A673 (cell line): Measurements from ENCODE around the gene ZFPM1. TPM values are rescaled to one million over a fixed set of nuclear protein-coding genes. Genes with fewer than 3 reads are reported as not detected.

Source experiments
- Bru-seq: library from RNA; stranded (reverse); fragments of 400-500 nt; gene quantifications from one replicate; lab custom pipeline; 2021; lab: Mats Ljungman, UMichigan
- BruChase-seq, 2 experiments: library from RNA; stranded (reverse); fragments of 400-500 nt; gene quantifications; one replicate each; lab custom pipeline; 2021; lab: Mats Ljungman, UMichigan
- BruUV-seq: library from RNA; stranded (reverse); fragments of 400-500 nt; replicated peaks from 2 replicates; lab custom pipeline; 2021; lab: Mats Ljungman, UMichigan
- CTCF ChIA-PET: fragments of 300-600 bp; sonication (Branson Sonifier 250); formaldehyde crosslinking; loops from one replicate; lab custom pipeline; 2022; ENCODE audit warnings: antibody characterized with exemption; lab: Charles Lee
- POLR2A ChIA-PET: fragments of 300-600 bp; sonication (Branson Sonifier 250); formaldehyde crosslinking; loops from one replicate; lab custom pipeline; 2022; ENCODE audit warnings: antibody characterized with exemption; ENCODE audit not compliant: low non-redundant PET; lab: Charles Lee
- DNase-seq: peaks from one replicate; pipeline ENCODE4 v3.0.0-alpha.2; 2015; ENCODE audit warnings: low spot score
- H3K27ac ChIP-seq: fragments of 200-600 bp; sonication (generic); 2 replicates; pipeline ENCODE4 v1.5.1; 2016; ENCODE audit warnings: mixed run types, low read depth, mild to moderate bottlenecking, mixed read lengths, antibody characterized with exemption, low read length; ENCODE audit not compliant: poor library complexity, severe bottlenecking
- H3K27me3 ChIP-seq: fragments of 200-600 bp; sonication (generic); replicated peaks from 2 replicates; pipeline ENCODE4 v1.6.1; 2017; ENCODE audit warnings: mixed run types, low read depth, mild to moderate bottlenecking, mixed read lengths, antibody characterized with exemption, low read length; ENCODE audit not compliant: insufficient read depth, poor library complexity
- H3K36me3 ChIP-seq: fragments of 200-600 bp; sonication (generic); 2 replicates; pipeline ENCODE4 v1.6.1; 2016; ENCODE audit warnings: mixed run types, mild to moderate bottlenecking, mixed read lengths, antibody characterized with exemption, low read length; ENCODE audit not compliant: insufficient read depth, poor library complexity, severe bottlenecking
- H3K4me1 ChIP-seq: fragments of 200-600 bp; sonication (generic); 2 replicates; pipeline ENCODE4 v1.6.1; 2017; ENCODE audit warnings: mixed run types, mild to moderate bottlenecking, mixed read lengths, antibody characterized with exemption, low read length; ENCODE audit not compliant: insufficient read depth, poor library complexity, severe bottlenecking
- H3K4me3 ChIP-seq: fragments of 200-600 bp; sonication (generic); 2 replicates; pipeline ENCODE4 v1.5.1; 2016; ENCODE audit warnings: low read depth, mixed run types, mild to moderate bottlenecking, mixed read lengths, low read length; ENCODE audit not compliant: poor library complexity, severe bottlenecking
- H3K9me3 ChIP-seq: fragments of 200-600 bp; sonication (generic); 2 replicates; pipeline ENCODE4 v1.6.1; 2016; ENCODE audit warnings: mixed run types, low read depth, mild to moderate bottlenecking, mixed read lengths, antibody characterized with exemption, low read length; ENCODE audit not compliant: poor library complexity, severe bottlenecking
- EZH2 ChIP-seq: fragments of 200-600 bp; sonication (generic); IDR thresholded peaks from 2 replicates; pipeline ENCODE4 v1.6.1; 2017; ENCODE audit warnings: borderline replicate concordance, low read depth, mild to moderate bottlenecking, mixed read lengths, antibody characterized with exemption, low read length; ENCODE audit not compliant: poor library complexity, severe bottlenecking
- intact Hi-C: fragments of 100-400 bp; cut with micrococcal nuclease; formaldehyde crosslinking; loops from one replicate; pipeline ENCODE4 v1.10.0; 2022; ENCODE audit not compliant: unreplicated experiment
- long read RNA-seq: library from polyadenylated mRNA; stranded (forward); transcript quantifications from one replicate; pipeline ENCODE4 v2.0.0, GENCODE V29; 2022
- total RNA-seq: library from RNA; stranded (reverse); gene quantifications from 2 replicates; pipeline ENCODE4 v1.2.3, GENCODE V29; 2021
- TF ChIP-seq, protein P1 (sequence below): fragments of 300-800, 200-600 bp; sonication (generic); conservative IDR thresholded peaks from 2 replicates; pipeline ENCODE4 v1.5.1; 2017; ENCODE audit warnings: low read depth, mild to moderate bottlenecking, antibody characterized with exemption, low read length, moderate library complexity, mixed read lengths

Gene ZFPM1
- total RNA-seq (5.6 and 6.7 TPM in 2 replicates), Bru-seq, nascent RNA (percentile 33 among the genes with signal in this experiment), BruChase-seq, experiment 1, labeled RNA remaining after a 2-hour chase (percentile 39 among the genes with signal in this experiment), BruChase-seq, experiment 2, labeled RNA remaining after a 6-hour chase (percentile 47 among the genes with signal in this experiment)
- long read RNA-seq, partial matches to known transcripts = 0 of 9 reads
- long read RNA-seq, other reads (novel, unspliced or antisense) = 9 of 9 reads

DNA sequence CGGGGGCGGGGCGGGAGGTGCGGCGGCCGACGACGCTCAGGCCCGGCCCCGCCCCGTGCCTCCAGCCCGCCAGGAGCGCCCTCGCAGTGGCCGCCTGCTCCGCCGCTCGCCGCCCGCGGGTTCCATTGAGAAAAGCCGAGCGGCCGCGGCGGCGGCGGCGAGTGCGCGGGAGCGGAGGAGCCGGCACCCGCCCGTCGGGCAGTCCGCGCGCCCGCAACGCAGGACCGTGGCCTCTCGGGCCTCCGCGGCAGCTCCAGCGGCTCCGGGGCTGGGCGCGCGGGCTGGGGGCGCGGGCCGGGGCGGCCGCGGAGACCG lies at the start of gene ZFPM1:
Gene ZFPM1, plus strand, starts transcription at position 64 of the 315 bp plus-strand sequence. CDS start 359 bp downstream, outside the sequence.
- POLR2A ChIA-PET = no interaction called here
- Histone ChIP-seq H3K4me3 (peak within 1 kb of the TSS; percentile 72), H3K27me3 (peaks cover 15% of the 10 kb centered on the region), H3K36me3 (no peaks in the 10 kb centered on the region), H3K9me3 (no peaks in the 10 kb centered on the region), H3K4me1 (peaks cover 42% of the 10 kb centered on the region), H3K27ac (peak within 1 kb of the TSS; percentile 87)
- CTCF ChIA-PET = interaction anchor here (1.0 kb wide), 1 partner anchor 73 kb away, joined by 5 read pairs; no protein-coding TSS in a partner anchor
- BruUV-seq = no TSS peak
- intact Hi-C loops = no loop called here
- TF ChIP-seq EZH2 = no peak
- no peak for DNase-seq

- no peak for DNase-seq
- Histone ChIP-seq H3K4me1 (no peaks in the 10 kb centered on the region), H3K4me3 (no peak overlapping the region), H3K27ac (no peak overlapping the region), H3K27me3 (peaks cover 8% of the 10 kb centered on the region), H3K36me3 (no peaks in the 10 kb centered on the region), H3K9me3 (no peaks in the 10 kb centered on the region)
- no peak for TF ChIP-seq EZH2
- TF ChIP-seq, protein P1, sequence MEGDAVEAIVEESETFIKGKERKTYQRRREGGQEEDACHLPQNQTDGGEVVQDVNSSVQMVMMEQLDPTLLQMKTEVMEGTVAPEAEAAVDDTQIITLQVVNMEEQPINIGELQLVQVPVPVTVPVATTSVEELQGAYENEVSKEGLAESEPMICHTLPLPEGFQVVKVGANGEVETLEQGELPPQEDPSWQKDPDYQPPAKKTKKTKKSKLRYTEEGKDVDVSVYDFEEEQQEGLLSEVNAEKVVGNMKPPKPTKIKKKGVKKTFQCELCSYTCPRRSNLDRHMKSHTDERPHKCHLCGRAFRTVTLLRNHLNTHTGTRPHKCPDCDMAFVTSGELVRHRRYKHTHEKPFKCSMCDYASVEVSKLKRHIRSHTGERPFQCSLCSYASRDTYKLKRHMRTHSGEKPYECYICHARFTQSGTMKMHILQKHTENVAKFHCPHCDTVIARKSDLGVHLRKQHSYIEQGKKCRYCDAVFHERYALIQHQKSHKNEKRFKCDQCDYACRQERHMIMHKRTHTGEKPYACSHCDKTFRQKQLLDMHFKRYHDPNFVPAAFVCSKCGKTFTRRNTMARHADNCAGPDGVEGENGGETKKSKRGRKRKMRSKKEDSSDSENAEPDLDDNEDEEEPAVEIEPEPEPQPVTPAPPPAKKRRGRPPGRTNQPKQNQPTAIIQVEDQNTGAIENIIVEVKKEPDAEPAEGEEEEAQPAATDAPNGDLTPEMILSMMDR = no peak
- no TSS peak for BruUV-seq
- intact Hi-C loops = no loop called here
- ChIA-PET CTCF (no interaction called here), POLR2A (no interaction called here)
Measured at GRCh38 chr16:88403794-88404581, 49.1 kb upstream of the ZFPM1 start.

- BruUV-seq = no TSS peak
- intact Hi-C loops = no loop called here
- Histone ChIP-seq H3K9me3 (no peaks in the 10 kb centered on the region), H3K27me3 (peaks cover 8% of the 10 kb centered on the region), H3K27ac (no peak overlapping the region), H3K36me3 (no peaks in the 10 kb centered on the region), H3K4me3 (no peak overlapping the region), H3K4me1 (no peaks in the 10 kb centered on the region)
- TF ChIP-seq EZH2 = no peak
- TF ChIP-seq, protein P1 = no peak
- DNase-seq = no peak
- ChIA-PET POLR2A (no interaction called here), CTCF (no interaction called here)
Measured at GRCh38 chr16:88404769-88405168, 48.3 kb upstream of the ZFPM1 start.
